Esophagus squamous epithelium (tissue), 4 donors: ENCODE results near the gene ABHD4.

Experiments used
- CTCF ChIP-seq, 6 experiments: fragments of 450-650 bp in 4 of 6; fragments of 200-600 bp in 2 of 6; sonication (generic) in 2 of 6; IDR thresholded peaks; one replicate each; pipeline ENCODE4 v1.5.1; 2016 to 2019; ENCODE audit warnings: antibody characterized with exemption in 6 of 6, mild to moderate bottlenecking in 4 of 6, moderate library complexity in 4 of 6
- POLR2A ChIP-seq, 4 donors: fragments of 450-650 bp; IDR thresholded peaks; one replicate each; pipeline ENCODE4 v1.6.1; 2017; ENCODE audit warnings: antibody characterized with exemption in 4 of 4, mild to moderate bottlenecking in 4 of 4, moderate library complexity in 3 of 4

- no peak for TF ChIP-seq CTCF (IDR thresholded peaks at IDR 0.05)
- no peak for TF ChIP-seq POLR2A (IDR thresholded peaks at IDR 0.05)
These were observed 3.9 kb upstream of the ABHD4 start for GRCh38 chr14:22594156-22594716.
